ENCODE data around the gene YDJC.
"Not testable (repeated sequence)": the region's sequence is repeated elsewhere in the genome, so short reads cannot be mapped to it uniquely, and the experiment has no call there.

The YDJC gene

DNA sequence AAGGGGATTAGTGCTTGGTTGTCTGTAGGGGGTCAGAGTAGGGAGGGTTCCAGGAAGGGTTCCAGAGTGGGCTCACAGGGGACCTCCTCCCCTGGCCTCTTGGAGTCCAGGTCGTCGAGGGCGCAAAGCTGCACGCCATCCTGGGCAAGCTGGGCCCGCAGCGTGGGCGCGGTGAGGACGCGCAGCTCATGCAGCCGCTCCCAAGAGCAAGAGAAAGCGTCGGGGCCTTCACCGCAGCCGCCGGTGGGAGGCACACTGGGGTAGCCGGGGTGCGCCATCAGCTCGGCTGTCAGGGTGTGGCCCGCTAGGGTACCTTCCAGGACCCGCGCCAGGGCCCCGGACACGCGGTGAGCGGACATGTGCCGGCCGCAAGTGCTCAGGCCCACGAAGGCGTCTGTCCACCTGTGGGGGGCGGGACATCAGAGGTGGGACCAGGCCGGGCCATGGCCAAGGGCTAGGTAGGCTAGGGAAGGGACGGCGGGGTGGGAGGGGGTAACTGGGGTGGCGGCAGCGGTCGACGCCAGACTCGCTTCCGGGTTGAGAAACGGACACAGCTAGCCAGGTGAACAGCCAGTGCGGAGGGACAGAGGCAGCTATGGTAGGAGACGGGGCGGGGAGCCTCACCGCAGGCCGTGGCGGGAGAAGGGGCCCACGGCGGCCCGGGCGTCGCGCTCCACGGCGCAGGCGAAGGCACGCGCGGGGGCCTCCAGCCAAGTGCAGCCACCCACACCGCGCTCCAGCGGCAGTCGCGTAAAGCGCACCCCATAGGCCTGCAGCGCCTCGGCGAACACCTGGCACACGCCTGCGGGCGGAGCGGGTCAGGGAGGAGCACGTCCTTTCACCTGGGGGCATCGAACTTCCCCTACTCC, 1.2 kb downstream of the YDJC start:
- DNase-seq: no peak

DNA sequence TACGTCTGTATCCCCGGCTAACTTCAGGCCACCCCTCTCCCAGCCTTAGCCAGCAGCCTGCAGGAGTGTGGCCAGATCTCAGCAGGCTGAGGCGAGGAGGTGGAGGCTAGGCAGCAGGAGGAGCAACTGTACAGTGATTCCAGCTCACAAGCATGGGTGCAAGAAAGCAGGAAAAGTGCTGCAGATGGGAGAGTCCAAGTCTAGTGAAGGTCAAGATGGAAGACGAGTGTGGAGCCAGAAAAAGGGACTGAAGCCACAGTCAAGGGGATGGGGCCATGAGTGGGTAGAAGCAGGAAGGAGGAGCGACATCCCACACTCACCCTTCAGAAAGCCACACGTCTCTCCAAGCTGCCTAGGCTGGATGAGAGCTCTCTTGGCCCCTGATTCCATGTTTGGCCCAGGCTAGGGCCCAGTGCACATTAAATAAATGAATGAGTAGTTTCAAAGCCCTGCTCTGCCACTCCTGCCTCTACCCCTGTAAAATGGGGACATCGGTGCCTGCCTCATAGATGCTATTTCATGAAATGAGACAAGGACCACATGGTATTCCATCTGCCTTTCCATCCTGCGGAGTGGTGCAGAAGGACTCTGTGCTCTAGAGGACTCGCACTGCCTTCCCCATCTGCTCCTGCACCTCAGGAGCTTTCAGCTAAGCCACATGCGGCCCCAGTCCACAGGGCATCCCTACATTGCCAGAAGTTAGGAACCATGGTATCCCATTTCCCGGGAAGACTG, 2.9 kb downstream of the YDJC start:
- DNase-seq: no peak

DNA sequence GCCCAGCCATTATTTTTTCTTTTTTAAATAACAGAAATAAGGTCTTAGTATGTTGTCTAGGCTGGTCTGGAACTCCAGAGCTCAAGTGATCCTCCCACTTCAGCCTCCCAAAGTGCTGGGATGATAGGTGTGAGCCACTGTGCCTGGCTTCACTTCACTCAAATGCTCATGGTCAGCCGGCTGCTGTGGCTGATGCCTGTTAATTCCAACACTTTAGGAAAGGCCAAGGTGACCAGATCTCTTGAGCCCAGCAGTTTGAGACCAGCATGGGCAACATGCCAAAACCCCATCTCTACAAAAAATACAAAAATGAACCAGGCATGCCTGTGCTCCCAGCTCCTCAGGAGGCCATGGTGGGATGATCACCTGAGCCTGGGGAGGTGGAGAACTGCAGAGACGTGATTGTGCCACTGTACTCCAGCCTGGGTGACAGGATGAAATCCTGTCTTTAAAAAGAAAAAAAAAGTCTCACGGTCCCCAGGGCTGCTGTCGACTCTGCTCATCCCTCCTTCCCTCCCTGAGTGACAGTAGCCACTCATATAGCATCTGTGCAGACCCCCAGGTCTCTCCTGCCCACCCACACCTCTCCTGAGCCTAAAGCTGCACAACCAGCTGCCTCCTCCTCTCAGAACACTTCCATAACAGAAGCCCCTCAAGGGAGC, 3.6 kb downstream of the YDJC start:
- DNase-seq: no peak

DNA sequence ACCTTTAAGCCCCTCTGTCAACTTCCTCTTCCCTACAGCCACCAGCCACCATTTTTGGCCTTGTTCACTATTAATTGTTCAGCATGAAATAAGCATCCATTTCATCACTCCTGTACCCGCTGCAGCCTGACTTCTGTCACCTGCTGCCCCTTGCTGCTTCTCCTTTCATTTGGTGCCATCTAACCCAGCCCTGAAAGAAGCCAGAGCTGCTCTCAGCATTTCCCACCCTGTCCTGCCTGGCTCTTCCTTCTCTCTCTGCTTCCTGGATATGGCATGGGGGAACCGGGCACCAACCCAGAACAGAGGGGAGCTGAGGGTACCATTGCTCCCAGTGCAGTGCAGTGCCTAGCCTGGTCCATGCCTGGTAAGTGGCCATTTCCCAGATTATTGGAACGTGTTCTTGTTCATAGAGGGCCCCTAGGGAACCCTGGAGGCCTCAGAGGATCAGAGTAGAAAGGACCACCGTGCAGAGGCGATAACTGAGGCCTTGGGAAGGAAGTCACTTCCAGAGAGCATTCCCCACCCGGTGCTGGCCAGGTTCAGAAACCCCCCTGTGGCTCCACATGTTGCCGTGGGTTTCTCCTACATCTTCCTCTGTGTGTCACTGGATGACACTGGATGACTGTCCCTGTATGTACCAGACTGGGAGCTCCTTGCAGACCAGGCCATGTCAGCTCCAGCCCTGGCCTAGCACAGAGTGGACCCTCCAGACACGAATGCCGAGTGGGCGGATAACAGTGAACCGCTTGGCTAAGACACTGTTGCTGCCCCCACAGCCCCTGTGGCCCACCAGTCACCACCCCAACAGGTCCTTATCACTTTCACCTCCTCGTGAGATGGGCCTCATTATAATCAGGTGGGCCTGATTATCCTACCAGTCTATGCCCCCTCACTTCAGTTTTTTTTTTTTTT, 4.7 kb downstream of the YDJC start:
- DNase-seq: no peak

DNA sequence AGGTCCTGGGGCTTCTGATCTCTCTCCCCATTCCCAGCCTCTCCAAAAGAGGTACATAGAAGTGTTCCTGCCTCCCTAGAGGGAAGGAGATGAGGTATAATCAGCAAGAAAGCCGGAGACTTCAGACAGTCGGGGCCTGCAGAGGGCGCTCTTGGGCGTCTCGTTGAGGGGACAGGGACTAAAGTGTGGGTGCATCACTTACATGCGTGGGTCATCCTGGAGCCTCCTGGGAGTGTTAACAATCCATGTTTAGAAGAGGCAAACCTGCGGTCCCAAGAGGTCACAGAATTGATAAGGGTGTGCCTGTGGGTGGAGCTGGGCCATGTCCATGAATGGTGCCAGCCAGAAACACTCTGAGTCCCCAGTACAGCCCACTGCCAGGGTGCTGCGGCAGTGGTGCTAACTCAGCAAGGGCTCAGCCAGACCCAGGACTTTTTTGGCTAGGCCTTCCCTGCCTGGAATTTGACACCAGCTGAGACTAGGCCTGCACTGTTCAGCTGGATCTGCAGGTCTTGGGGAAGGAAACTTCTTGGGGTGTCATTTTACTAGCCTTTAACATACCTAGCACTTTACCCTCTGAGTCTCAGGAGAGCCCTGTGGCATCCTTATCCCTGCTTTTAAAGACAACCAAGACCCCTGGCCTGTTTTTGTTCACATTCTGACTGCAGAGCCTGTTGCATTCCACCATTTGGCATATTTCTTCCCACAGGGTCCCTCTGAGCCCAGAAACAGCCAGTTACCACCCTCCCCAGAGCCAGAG, 5.5 kb downstream of the YDJC start:
- no peak for DNase-seq

- DNase-seq: no peak
These were observed 6.2 kb downstream of the YDJC start for GRCh38 chr22:21623648-21623970.

- DNase-seq: no peak
These were observed 6.7 kb downstream of the YDJC start for GRCh38 chr22:21622919-21623647.

DNA sequence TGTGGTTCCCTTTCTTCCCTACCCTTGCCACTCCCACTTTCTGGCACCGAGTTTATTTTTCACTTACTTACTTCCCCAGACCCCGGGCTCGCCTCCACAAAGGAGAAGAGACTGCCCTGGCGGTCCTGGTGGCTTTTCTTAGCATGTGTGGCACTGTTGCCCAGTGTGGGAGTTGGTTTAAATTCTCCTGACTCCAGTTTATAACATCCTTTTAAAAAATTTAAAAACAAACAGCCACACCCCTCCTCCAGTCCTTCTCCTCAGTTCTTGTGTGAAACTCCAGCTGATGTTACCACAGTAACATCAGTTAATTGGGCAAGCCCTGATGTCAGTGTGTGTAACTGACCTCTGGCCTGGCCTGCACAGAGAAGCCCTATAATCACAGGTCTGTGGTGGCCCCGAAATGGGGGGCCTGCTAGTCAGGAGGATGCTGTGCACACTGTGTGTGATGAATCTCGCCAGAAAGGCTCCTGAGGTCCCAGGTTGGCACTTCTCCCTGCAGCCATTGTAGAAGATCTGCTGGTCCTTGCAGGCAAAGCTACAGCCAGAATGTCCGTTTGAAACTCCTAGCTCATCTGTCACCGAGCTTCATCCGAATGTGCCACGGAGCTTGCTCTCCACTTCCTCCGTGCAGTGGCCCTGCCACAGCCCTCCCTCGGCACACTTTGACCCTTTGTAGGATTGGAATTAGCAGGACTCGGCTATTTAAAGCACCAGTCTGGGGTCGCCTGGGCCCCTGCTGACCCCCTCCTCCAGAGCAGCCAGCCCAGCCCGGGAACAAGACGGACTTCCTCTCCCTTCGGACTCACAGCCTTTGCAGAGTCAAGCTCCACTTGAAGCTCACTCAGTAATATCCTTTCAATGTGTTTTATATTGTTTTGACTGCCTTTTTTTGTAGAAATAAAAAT, 7.6 kb downstream of the YDJC start:
- DNase-seq: no peak

DNA sequence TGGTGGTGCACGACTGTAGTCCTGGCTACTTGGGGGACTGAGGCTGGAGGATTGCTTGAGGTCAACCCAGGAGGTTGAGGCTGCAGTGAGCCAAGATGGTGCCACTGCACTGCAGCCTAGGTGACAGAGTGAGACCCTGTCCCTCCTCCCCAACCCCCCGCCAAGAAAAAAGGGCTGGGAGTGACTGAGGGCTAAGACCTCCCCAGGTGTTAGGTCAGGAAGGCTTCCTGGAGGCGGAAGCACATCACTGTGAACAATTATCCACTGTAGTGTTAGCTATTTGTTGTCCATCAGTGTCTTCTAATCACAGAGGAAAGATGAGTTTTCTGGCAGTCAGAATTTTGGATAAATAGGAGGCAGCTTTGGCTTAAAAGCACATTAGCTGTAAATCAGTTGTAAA, 8.8 kb downstream of the YDJC start:
- DNase-seq: no peak

GRCh38 chr22:21617337-21617736, 12.5 kb downstream of the YDJC start:
- DNase-seq: not testable (repeated sequence)

- DNase-seq: no peak
These were observed 14.1 kb downstream of the YDJC start for GRCh38 chr22:21615731-21616130.

DNA sequence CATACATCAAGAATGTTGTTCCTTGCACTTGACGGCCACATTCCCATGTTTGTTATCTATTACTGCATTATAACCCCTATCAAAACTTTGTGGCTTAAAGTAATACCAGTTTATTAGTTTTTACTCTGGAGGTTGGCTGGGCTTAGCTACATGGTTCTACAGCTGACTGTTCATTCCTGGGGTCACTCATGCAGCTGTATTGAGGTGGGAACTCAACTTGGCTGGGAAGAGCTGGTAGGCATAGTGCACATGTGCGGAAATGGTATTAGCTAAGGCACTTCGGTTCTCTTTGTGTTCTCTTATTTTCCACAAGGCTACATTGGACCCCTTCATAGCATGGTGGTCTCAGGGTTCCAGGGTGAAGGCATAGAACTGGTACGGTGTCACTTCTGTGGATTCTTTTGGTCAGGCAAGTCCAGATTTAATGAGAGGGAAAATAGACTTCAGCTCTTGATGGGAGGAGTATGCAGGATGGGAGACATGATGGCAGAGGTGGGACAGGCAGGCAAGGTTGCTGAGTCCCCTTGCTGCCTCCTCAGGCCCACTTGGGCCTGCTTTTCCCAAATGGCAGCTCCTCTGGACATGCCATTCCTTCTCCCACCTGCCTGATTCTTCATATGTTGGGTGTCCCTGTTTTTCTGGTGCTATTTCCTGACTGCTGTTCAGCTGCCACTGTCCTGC, 16.1 kb downstream of the YDJC start:
- DNase-seq: no peak

DNA sequence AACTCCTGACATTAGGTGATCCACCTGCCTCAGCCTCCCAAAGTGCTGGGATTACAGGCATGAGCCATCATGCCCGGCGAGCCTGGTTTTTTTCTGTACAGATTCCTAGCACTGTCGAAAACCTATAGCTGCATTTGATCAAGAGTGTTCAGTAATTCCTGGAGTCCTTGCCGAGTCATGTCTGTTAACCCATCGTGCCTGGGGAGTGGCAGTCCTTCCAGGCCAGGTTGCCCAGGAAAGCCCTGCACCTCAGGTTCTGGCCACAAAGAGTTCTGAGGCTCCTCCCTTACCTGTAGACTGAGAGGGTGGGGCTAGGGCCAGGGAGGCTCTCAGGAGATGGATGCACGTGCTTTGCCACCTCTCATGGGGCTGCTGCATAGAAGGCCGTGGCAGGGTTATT, 17.0 kb downstream of the YDJC start:
- DNase-seq: no peak

DNA sequence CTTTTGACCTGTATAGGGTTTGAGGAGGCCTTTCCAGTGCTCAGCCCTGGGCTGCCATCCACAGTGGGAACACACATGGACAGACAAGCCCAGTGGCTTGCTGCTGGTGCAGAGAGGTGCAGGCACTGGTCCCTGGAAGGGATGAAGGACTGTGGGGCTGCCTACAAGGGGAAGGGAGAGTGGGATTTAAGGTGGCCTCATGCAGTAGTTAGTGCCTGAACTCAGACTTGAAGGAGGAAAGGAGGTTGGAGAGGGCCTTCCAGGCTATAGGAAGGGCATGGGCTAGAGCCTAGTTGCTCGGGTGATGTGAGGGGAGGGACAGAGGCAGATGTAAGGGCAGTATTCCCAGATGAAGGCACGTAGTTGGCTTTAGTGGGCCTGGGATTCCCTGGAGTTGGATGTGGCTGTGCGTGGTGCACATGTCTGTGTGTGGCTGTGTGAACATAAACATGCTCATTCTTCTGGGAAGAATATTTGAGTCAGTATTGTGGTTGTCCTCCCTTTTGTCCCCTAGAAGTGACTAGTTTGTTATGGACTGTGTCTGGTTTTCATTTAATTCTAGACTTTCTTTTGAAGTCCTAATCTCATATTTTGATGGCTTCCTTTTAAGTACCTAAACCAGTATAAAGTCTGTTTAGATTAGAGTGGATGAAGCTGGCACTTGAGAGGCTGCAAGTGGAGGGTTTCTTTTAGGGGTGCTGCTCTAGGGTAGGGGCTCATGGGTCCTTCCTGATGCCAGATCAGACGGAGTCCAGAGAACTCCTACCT, 18.4 kb downstream of the YDJC start:
- DNase-seq: no peak

DNA sequence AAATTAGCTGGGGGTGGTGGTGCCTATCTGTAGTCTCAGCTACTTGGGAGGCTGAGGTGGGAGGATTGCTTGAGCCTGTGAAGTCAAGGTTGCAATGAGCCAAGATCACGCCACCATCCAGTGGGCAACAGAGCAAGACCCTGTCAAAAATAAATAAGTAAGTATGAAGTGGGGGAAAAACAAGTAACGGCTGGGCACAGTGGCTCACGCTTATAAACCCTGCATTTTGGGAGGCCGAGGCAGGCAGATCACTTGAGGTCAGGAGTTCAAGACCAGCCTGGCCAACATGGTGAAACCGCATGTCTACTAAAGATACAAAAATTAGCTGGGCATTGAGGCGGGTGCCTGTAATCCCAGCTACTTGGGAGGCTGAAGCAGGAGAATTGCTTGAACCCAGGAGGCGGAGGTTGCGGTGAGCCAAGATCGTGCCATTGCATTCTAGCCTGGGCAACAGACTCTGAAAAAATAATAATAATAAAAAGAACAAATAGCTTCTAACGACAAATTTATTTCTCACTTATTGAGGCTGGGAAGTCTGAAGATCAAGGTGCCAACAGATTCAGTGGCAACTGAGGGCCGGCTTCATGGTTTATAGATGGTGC, 20.2 kb downstream of the YDJC start:
- DNase-seq: not testable (repeated sequence)

GRCh38 chr22:21606775-21607174, 23.0 kb downstream of the YDJC start:
- DNase-seq: no peak

- no peak for DNase-seq
These were observed 23.8 kb downstream of the YDJC start for GRCh38 chr22:21605887-21606564.

GRCh38 chr22:21603973-21604372, 25.8 kb downstream of the YDJC start:
- DNase-seq: no peak

Measured in fibroblast of upper back skin (primary cell).